Activated CD4-positive, alpha-beta memory T cell treated with anti-CD3 and anti-CD28 coated beads, Interleukin-2, amount 10 ng/mL, durations not matched to agents 7 days and 5 days (primary cell): Measurements from ENCODE around the gene NUDT16L1. TPM values are rescaled to one million over a fixed set of nuclear protein-coding genes. Genes with fewer than 3 reads are reported as not detected.
"Not testable (repeated sequence)": the region's sequence is repeated elsewhere in the genome, so short reads cannot be mapped to it uniquely, and the experiment has no call there.

ENCODE experiments used
- CTCF ChIA-PET: fragments of 350-600 bp; sonication (Branson Sonifier 250); formaldehyde crosslinking; loops from one replicate; lab custom pipeline; 2021; ENCODE audit warnings: antibody characterized with exemption, inconsistent platforms; lab: Charles Lee
- POLR2A ChIA-PET: fragments of 350-600 bp; sonication (Branson Sonifier 250); formaldehyde crosslinking; loops from one replicate; lab custom pipeline; 2021; ENCODE audit warnings: antibody characterized with exemption; lab: Charles Lee
- DNase-seq: peaks from one replicate; pipeline ENCODE4 v3.0.0-alpha.2; 2020
- H3K27ac Mint-ChIP-seq: one replicate; pipeline ENCODE4 v1.8.0; 2021; ENCODE audit warnings: mild to moderate bottlenecking, mixed read lengths
- H3K27me3 Mint-ChIP-seq: one replicate; pipeline ENCODE4 v1.8.0; 2021; ENCODE audit warnings: mixed read lengths
- H3K36me3 Mint-ChIP-seq: one replicate; pipeline ENCODE4 v1.8.0; 2021; ENCODE audit warnings: low read depth, mixed read lengths
- H3K4me1 Mint-ChIP-seq: one replicate; pipeline ENCODE4 v1.8.0; 2021; ENCODE audit warnings: mixed read lengths
- H3K4me3 Mint-ChIP-seq: one replicate; pipeline ENCODE4 v1.8.0; 2021; ENCODE audit warnings: mild to moderate bottlenecking, mixed read lengths
- H3K9me3 Mint-ChIP-seq: one replicate; pipeline ENCODE4 v1.8.0; 2021; ENCODE audit warnings: mixed read lengths
- total RNA-seq, 2 experiments: library from RNA; stranded (reverse); gene quantifications; one replicate each; pipeline ENCODE4 v1.2.3, GENCODE V29; 2021

NUDT16L1 gene
- total RNA-seq, 2 experiments from 2014 or later: 24.2 to 25.5 TPM

- Mint-ChIP-seq H3K36me3 (peaks cover 2% of the 10 kb centered on the region), H3K4me1 (no peaks in the 10 kb centered on the region), H3K4me3 (no peak overlapping the region), H3K27me3 (no peaks in the 10 kb centered on the region), H3K27ac (no peak overlapping the region), H3K9me3 (no peaks in the 10 kb centered on the region)
- no peak for DNase-seq
- POLR2A ChIA-PET: interaction anchor here (1.2 kb wide), 1 partner anchor 10 kb away, joined by 4 read pairs; the partner anchor contains the start of genes ANKS3 and DNAAF8
- CTCF ChIA-PET: interaction anchor here (1.3 kb wide), 1 partner anchor 10 kb away, joined by 4 read pairs; the partner anchor contains the start of genes ANKS3 and DNAAF8
These were observed 31.4 kb downstream of the NUDT16L1 start for GRCh38 chr16:4724661-4725270.

DNA sequence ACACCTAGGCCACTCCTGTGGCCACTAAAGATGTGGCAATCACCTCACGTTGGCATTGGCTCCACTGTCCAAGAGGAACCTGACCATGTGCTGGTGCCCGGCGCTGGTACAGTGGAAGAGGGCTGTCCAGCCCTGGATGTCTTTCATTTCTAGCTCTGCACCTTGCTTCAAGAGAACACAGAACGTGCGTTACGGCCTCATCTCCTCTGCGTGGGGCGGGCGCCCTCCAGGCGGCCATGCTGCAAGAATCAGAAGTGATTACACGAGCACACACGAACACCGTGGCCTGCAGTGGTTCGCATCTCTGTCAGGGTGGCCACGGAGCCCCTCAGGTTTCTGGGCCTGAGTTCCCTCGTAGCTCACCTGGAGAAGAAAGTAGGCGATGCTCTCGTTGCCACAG, 33.3 kb downstream of the NUDT16L1 start:
- Mint-ChIP-seq H3K4me1 (no peaks in the 10 kb centered on the region), H3K27ac (no peak overlapping the region), H3K27me3 (no peaks in the 10 kb centered on the region), H3K9me3 (no peaks in the 10 kb centered on the region), H3K36me3 (peaks cover 2% of the 10 kb centered on the region), H3K4me3 (no peak overlapping the region)
- CTCF ChIA-PET: no interaction called here
- POLR2A ChIA-PET: no interaction called here
- no peak for DNase-seq

GRCh38 chr16:4728676-4729075, 35.3 kb downstream of the NUDT16L1 start:
- CTCF ChIA-PET: no interaction called here
- Mint-ChIP-seq H3K9me3 (no peaks in the 10 kb centered on the region), H3K36me3 (peaks cover 2% of the 10 kb centered on the region), H3K4me3 (no peak overlapping the region), H3K4me1 (peaks cover 13% of the 10 kb centered on the region), H3K27ac (no peak overlapping the region), H3K27me3 (no peaks in the 10 kb centered on the region)
- POLR2A ChIA-PET: interaction anchor here (0.6 kb wide), 1 partner anchor 14 kb away, joined by 3 read pairs; no protein-coding TSS in a partner anchor
- no peak for DNase-seq

- Mint-ChIP-seq H3K27me3 (no peaks in the 10 kb centered on the region), H3K4me1 (peaks cover 18% of the 10 kb centered on the region), H3K36me3 (peaks cover 2% of the 10 kb centered on the region), H3K27ac (no peak overlapping the region), H3K9me3 (no peaks in the 10 kb centered on the region), H3K4me3 (no peak overlapping the region)
- POLR2A ChIA-PET: no interaction called here
- no peak for DNase-seq
- CTCF ChIA-PET: no interaction called here
These were observed 36.5 kb downstream of the NUDT16L1 start for GRCh38 chr16:4729876-4730275.

DNA sequence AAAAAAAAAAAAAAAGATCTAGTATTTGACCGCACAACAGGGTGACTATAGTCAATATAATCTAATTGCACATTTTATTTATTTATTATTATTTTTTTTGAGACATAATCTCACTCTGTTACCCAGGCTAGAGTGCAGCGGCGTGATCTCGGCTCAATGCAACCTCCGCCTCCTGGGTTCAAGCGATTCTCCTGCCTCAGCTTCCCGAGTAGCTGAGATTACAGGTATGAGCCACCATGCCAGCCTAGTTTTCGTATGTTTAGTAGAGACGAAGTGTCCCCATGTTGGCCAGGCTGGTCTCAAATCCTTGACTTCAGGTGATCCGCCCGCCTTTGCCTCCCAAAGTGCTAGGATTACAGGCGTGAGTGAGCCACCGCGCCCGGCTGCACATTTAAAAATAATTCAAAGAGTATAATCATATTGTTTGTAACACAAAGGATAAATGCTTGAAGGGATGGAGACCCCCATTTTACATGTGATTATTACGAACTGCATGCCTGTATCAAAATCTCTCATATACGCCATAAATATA, 39.9 kb downstream of the NUDT16L1 start:
- H3K4me3 Mint-ChIP-seq: peak overlapping the region; percentile 78
- peak overlapping the region; percentile 61 for H3K27ac Mint-ChIP-seq
- H3K27me3 Mint-ChIP-seq: no peaks in the 10 kb centered on the region
- peaks cover 24% of the 10 kb centered on the region for H3K4me1 Mint-ChIP-seq
- H3K36me3 Mint-ChIP-seq: no peaks in the 10 kb centered on the region
- DNase-seq: no peak
- no peaks in the 10 kb centered on the region for H3K9me3 Mint-ChIP-seq
- CTCF ChIA-PET: interaction anchor here (1.3 to 2.3 kb wide), 4 partner anchors 16 to 227 kb away, joined by 3 to 12 read pairs (median 10); no protein-coding TSS in a partner anchor
- POLR2A ChIA-PET: interaction anchor here (1.6 to 2.4 kb wide), 8 partner anchors 34 to 301 kb away, joined by 5 to 24 read pairs (median 8); partner anchors contain the start of genes GLYR1, NAGPA, NUDT16L1 and ROGDI

GRCh38 chr16:4733747-4734062, 40.3 kb downstream of the NUDT16L1 start:
- ChIA-PET CTCF (interaction anchor here (0.5 to 2.3 kb wide), 10 partner anchors 14 to 246 kb away, joined by 3 to 12 read pairs (median 8); partner anchors contain the start of genes ROGDI and ZNF500), POLR2A (interaction anchor here (1.3 to 2.4 kb wide), 16 partner anchors 10 to 462 kb away, joined by 3 to 24 read pairs (median 6); partner anchors contain the start of genes CORO7, GLYR1, NAGPA and NUDT16L1)
- Mint-ChIP-seq H3K9me3 (no peaks in the 10 kb centered on the region), H3K4me1 (peaks cover 24% of the 10 kb centered on the region), H3K27ac (peak overlapping the region; percentile 61), H3K4me3 (peak overlapping the region; percentile 78), H3K36me3 (no peaks in the 10 kb centered on the region), H3K27me3 (no peaks in the 10 kb centered on the region)
- no peak for DNase-seq

DNA sequence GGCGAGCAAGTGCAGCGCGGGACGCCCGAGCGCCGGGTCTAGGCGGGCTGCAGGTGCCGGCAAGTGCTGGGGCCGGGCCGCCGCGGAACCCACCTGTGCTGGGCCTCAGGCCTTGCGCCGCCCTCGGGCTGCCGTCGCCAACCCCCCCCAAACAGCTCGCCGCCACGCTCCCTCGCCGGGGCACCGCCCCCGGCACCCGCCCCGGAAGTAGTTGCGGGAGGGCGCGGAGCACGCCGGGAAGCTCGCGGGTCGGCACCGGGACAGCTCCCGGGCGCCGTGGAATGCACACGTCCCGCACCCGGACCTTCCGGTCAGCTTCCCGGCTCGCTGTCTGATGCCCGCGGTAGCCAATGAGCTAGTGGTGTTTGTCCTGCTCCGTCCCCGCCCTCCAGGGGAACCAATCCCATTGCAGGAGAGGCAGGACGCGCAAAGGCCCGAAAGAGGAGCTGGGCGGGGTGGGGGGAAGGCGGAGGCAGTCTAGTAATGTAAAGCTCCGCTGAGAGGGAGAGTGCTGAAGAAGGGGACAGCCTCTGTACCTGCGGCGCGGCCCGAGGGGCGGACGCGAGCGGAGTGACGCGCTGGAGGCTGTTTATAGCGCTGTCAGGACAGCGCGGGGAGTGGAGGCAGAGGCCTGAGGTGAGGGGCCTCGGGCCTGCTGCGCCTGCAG, 40.8 kb downstream of the NUDT16L1 start, which contains the start of the genes ANKS3 and DNAAF8:
Gene ANKS3, minus strand, starts transcription at position 209 of the 667 bp plus-strand sequence. CDS start 4,122 bp downstream, outside the sequence.
Gene DNAAF8, plus strand, starts transcription at position 475 of the 667 bp plus-strand sequence. CDS start 1,978 bp downstream, outside the sequence.
- Mint-ChIP-seq H3K9me3 (no peaks in the 10 kb centered on the region), H3K4me3 (peak within 1 kb of the TSS; percentile 78), H3K36me3 (no peaks in the 10 kb centered on the region), H3K27ac (peak within 1 kb of the TSS; percentile 78), H3K4me1 (peaks cover 24% of the 10 kb centered on the region), H3K27me3 (no peaks in the 10 kb centered on the region)
- POLR2A ChIA-PET: interaction anchor here (1.0 to 2.4 kb wide), 21 partner anchors 10 to 481 kb away, joined by 3 to 24 read pairs (median 6); partner anchors contain the start of genes CDIP1, CORO7, GLYR1 and NAGPA
- peak; percentile 81 for DNase-seq
- CTCF ChIA-PET: interaction anchor here (0.5 to 2.3 kb wide), 17 partner anchors 10 to 1703 kb away, joined by 3 to 12 read pairs (median 4); partner anchors contain the start of genes GLYR1, MGRN1, NUDT16L1 and ROGDI

DNA sequence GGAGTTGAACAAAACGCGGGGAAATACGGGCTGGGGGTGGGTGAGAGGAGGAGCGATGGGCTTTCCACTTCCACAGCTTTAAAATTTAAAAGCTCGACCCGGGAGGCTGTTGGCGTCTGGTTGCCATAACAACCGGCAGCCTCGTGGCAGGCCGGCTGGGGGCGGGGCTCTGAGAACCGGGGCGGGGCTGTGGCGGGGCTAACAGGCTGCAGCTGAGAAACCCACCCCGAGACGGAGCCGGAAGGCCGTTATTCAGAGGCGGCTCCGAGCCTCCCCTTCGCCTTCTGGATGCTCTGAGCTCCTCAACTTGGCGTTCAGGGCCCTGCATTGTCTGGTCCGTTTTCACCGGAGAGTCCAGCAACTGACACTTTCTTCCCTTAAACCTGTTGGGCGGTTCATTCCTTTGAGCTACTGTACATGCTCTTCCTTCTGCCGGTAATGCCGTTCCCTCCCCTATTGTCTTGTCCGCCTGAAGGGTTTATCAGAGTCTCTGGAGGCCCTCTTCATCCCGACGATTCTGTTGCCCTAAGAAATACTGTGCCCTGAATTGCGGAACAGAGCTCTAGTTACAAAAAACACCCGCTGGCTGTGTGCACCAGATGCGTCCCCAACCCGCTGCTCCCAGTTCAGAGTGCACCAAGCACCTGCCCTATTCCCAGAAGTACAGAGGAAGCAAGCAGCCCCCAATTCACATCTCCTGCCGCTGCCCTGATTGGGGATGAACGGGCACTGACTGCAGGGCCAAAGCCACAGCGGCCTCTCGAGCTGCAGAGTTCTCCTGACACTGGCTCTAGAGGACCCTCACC, 41.6 kb downstream of the NUDT16L1 start:
- ChIA-PET CTCF (interaction anchor here (0.7 to 2.3 kb wide), 15 partner anchors 11 to 1704 kb away, joined by 3 to 12 read pairs (median 6); partner anchors contain the start of genes GLYR1, MGRN1, NUDT16L1 and ROGDI), POLR2A (interaction anchor here (1.0 to 2.4 kb wide), 22 partner anchors 11 to 482 kb away, joined by 3 to 24 read pairs (median 6); partner anchors contain the start of genes CDIP1, CORO7, GLYR1 and NAGPA)
- no peaks in the 10 kb centered on the region for H3K36me3 Mint-ChIP-seq
- no peaks in the 10 kb centered on the region for H3K9me3 Mint-ChIP-seq
- H3K4me1 Mint-ChIP-seq: peaks cover 24% of the 10 kb centered on the region
- H3K4me3 Mint-ChIP-seq: peak overlapping the region; percentile 78
- DNase-seq: peak; percentile 94
- no peaks in the 10 kb centered on the region for H3K27me3 Mint-ChIP-seq
- H3K27ac Mint-ChIP-seq: peak overlapping the region; percentile 78

- Mint-ChIP-seq H3K36me3 (no peaks in the 10 kb centered on the region), H3K9me3 (no peaks in the 10 kb centered on the region), H3K27ac (no peak overlapping the region), H3K4me3 (no peak overlapping the region), H3K4me1 (peaks cover 24% of the 10 kb centered on the region), H3K27me3 (no peaks in the 10 kb centered on the region)
- POLR2A ChIA-PET: no interaction called here
- CTCF ChIA-PET: interaction anchor here (0.6 kb wide), 1 partner anchor 233 kb away, joined by 3 read pairs; no protein-coding TSS in a partner anchor
- DNase-seq: no peak
These were observed 43.2 kb downstream of the NUDT16L1 start for GRCh38 chr16:4736546-4736945.

DNA sequence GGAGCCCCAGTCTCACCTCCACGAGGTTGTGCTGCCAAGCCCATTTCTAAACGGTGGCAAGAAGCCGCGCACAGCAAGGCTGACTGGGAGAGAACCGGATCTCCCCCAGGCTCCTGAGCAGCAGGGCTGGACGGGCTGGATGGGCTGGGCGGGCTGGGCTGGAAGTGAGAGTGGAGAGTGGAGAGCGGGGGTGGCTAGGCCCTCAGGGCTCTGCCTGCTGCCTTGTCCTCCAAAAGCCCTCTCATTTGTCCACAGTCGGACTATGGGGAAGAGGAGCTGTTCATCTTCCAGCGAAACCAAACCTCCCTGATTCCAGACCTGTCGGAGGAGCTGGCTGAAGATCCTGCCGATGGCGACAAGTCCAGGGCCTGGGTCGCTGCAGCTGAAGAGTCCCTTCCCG, 44.2 kb downstream of the NUDT16L1 start:
- Mint-ChIP-seq H3K9me3 (no peaks in the 10 kb centered on the region), H3K27me3 (no peaks in the 10 kb centered on the region), H3K27ac (no peak overlapping the region), H3K4me3 (no peak overlapping the region), H3K4me1 (peaks cover 21% of the 10 kb centered on the region), H3K36me3 (no peaks in the 10 kb centered on the region)
- no peak for DNase-seq
- ChIA-PET POLR2A (no interaction called here), CTCF (no interaction called here)

- CTCF ChIA-PET: interaction anchor here (0.6 kb wide), 1 partner anchor 300 kb away, joined by 3 read pairs; no protein-coding TSS in a partner anchor
- H3K36me3 Mint-ChIP-seq, H3K9me3 Mint-ChIP-seq, H3K27ac Mint-ChIP-seq, DNase-seq, POLR2A ChIA-PET, H3K4me3 Mint-ChIP-seq, H3K27me3 Mint-ChIP-seq: not testable (repeated sequence)
- peaks cover 20% of the 10 kb centered on the region for H3K4me1 Mint-ChIP-seq
These were observed 45.0 kb downstream of the NUDT16L1 start for GRCh38 chr16:4738370-4738769.
